Measurements from ENCODE around the gene DAO. TPM values are rescaled to one million over a fixed set of nuclear protein-coding genes. Genes with fewer than 3 reads are reported as not detected.

Gene DAO
- total RNA-seq, 2 experiments from 2014 or later = not detected

DNA sequence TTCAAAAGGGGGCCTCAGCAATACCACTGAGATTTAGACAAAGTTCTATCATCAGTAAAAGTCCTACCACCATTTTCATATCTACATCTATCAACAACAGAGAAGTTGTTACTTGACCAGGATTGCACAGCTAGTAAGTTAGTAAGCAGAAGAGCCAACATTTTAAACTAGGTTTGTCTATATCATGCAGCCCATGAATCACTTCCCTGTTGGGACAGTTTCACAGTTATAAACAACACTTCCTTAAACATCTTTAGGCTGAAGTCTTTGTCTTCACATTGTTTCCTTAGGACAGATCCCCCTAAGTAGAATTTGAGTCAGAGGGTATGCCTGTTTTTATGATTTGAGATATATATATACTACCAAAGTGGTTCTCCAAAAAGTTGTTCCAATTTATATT is 68.5 kb downstream of the DAO start:
- Mint-ChIP-seq H3K9me3 (peaks cover 9% of the 10 kb centered on the region), H3K27me3 (peaks cover 4% of the 10 kb centered on the region), H3K27ac (no peak overlapping the region), H3K4me3 (no peak overlapping the region), H3K36me3 (ENCODE audit: low read depth) (no peaks in the 10 kb centered on the region), H3K4me1 (ENCODE audit: low read depth) (peaks cover 3% of the 10 kb centered on the region)
- ChIA-PET POLR2A (interaction anchor here (0.6 kb wide), 1 partner anchor 139 kb away, joined by 3 read pairs; no protein-coding TSS in a partner anchor), CTCF (no interaction called here)
- TF ChIP-seq, protein P1, sequence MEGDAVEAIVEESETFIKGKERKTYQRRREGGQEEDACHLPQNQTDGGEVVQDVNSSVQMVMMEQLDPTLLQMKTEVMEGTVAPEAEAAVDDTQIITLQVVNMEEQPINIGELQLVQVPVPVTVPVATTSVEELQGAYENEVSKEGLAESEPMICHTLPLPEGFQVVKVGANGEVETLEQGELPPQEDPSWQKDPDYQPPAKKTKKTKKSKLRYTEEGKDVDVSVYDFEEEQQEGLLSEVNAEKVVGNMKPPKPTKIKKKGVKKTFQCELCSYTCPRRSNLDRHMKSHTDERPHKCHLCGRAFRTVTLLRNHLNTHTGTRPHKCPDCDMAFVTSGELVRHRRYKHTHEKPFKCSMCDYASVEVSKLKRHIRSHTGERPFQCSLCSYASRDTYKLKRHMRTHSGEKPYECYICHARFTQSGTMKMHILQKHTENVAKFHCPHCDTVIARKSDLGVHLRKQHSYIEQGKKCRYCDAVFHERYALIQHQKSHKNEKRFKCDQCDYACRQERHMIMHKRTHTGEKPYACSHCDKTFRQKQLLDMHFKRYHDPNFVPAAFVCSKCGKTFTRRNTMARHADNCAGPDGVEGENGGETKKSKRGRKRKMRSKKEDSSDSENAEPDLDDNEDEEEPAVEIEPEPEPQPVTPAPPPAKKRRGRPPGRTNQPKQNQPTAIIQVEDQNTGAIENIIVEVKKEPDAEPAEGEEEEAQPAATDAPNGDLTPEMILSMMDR (IDR thresholded peaks at IDR 0.05) = no peak
- intact Hi-C loops (cut with micrococcal nuclease) = no loop called here
- no peak for DNase-seq
- ATAC-seq = no peak

DNA sequence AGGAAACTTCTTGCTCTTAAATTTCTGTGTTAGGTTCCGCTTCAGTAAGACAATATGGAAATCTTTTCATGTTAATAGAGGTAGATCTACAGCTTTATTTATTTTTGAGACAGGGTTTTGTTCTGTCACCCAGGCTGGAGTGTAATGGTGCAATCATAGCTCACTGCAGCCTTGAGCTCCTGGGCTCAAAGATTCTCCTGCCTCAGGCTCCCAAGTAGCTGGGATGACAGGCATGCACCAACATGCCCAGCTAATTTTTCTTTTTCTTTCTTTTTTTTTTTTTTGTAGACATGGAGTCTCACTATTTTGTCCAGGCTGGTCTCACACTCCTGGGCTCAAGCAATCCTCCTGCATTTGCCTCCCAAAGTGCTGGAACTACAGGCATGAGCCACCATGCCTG is 70.1 kb downstream of the DAO start:
- no peak for ATAC-seq
- Mint-ChIP-seq H3K36me3 (ENCODE audit: low read depth) (no peaks in the 10 kb centered on the region), H3K27ac (no peak overlapping the region), H3K4me1 (ENCODE audit: low read depth) (peaks cover 3% of the 10 kb centered on the region), H3K4me3 (no peak overlapping the region), H3K9me3 (peaks cover 9% of the 10 kb centered on the region), H3K27me3 (peaks cover 4% of the 10 kb centered on the region)
- intact Hi-C loops (cut with micrococcal nuclease) = loop anchor here (2.0 to 10.0 kb wide), 3 partner anchors 65 to 385 kb away; partner anchors contain the start of genes ISCU and SART3
- ChIA-PET POLR2A (no interaction called here), CTCF (interaction anchor here (1.1 to 2.3 kb wide), 13 partner anchors 13 to 393 kb away, joined by 3 to 35 read pairs (median 5); partner anchors contain the start of genes ALKBH2 and DAO)
- DNase-seq = no peak
- TF ChIP-seq, protein P1 (IDR thresholded peaks at IDR 0.05) = no peak

Small RNA genes within 50 kb of the gene (microRNA-seq; reads per million reads assigned to microRNA genes)
- gene MIR619 (ENCODE audit: borderline microRNAs expressed, borderline replicate concordance) = not detected

Other genes with a start within 250 kb of the DAO start
- 10 to 100 TPM; 22.1 to 23.8 TPM for gene SELPLG, start 246.2 kb upstream of the DAO start, total RNA-seq
- 10 to 100 TPM; 90.1 to 98.9 TPM for gene CORO1C, start 148.6 kb upstream of the DAO start, total RNA-seq
- 10 to 100 TPM; 33.0 to 34.5 TPM for gene SSH1, start 22.5 kb upstream of the DAO start, total RNA-seq
- gene SVOP, start 141.0 kb downstream of the DAO start, total RNA-seq = not detected
- gene USP30, start 172.5 kb downstream of the DAO start, total RNA-seq = 10 to 100 TPM in 1 of 2 experiments, 1 to 10 TPM in 1; 7.4 to 10.0 TPM
- 10 to 100 TPM; 35.6 to 37.8 TPM for gene ALKBH2, start 213.4 kb downstream of the DAO start, total RNA-seq
- 10 to 100 TPM; 86.4 to 93.3 TPM for gene UNG, start 217.5 kb downstream of the DAO start, total RNA-seq
- 10 to 100 TPM in 1 of 2 experiments, 1 to 10 TPM in 1; 8.7 to 11.2 TPM for gene ACACB, start 236.5 kb downstream of the DAO start, total RNA-seq

Data from activated CD8-positive, alpha-beta T cell treated with anti-CD3 and anti-CD28 coated beads for 36 hours (primary cell).